DLD1 (cell line): ENCODE results near the gene LYPD1.

Source experiments
- in situ Hi-C: cut with HindIII; loops from 2 replicates; pipeline ENCODE4 v1.10.0; 2017; ENCODE audit warnings: low sequenced_read_pairs

Gene LYPD1

GRCh38 chr2:132638313-132639040, 31.5 kb downstream of the LYPD1 start:
- in situ Hi-C loops = no loop called here

- in situ Hi-C loops = no loop called here
Observed at GRCh38 chr2:132636346-132636745, 33.7 kb downstream of the LYPD1 start.

- in situ Hi-C loops = no loop called here
Observed at GRCh38 chr2:132633635-132634034, 36.4 kb downstream of the LYPD1 start.

DNA sequence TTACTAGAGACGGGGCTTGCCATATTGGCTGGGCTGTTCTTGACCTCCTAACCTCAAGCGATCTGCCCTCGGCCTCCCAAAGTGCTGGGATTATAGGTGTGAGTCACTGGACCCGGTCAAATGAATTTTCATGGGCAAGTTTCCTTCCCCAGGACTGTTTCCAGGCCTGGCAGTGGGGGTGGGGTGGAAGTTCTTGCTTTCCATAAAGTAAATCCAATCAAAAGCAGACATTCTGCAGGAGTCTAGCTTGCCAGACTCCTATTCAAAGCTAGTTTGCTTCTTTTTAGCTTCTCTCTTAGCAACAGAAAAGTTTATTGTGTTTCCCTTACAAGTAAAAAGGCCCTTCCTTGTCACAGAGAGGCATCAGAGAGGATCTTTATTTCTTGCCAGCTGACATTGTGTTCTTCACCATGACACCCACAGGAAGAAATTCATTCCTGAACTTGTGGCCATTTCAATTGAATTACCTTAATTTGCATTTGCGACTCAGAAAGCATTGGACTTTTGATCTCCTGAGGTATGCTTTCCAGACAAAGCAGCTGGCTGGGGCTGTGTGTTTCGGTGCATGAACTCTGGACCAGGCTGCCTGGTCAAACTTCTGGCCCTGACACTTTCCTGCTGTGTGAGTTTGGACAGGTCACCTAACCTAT, 37.9 kb downstream of the LYPD1 start:
- in situ Hi-C loops = no loop called here

DNA sequence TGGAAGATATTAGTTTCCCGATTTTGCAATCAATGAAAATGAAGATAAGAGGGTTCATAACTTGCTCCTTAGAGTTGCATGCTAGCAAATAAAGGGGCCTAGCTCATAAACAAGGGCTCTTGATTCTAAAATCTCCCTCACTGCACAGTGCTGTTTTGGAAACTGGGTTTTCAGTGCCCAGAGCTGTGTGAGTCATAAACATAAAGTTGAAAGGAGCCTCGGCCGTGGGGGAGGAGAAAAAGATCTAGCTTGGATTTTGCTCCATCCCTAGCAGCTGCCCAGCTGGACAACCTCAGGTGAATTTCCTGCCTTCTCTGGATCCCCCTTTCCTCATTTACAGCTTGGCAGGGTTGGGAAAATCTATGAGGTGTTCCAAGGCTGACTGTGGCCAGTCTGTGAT, 42.5 kb downstream of the LYPD1 start:
- in situ Hi-C loops = no loop called here

DNA sequence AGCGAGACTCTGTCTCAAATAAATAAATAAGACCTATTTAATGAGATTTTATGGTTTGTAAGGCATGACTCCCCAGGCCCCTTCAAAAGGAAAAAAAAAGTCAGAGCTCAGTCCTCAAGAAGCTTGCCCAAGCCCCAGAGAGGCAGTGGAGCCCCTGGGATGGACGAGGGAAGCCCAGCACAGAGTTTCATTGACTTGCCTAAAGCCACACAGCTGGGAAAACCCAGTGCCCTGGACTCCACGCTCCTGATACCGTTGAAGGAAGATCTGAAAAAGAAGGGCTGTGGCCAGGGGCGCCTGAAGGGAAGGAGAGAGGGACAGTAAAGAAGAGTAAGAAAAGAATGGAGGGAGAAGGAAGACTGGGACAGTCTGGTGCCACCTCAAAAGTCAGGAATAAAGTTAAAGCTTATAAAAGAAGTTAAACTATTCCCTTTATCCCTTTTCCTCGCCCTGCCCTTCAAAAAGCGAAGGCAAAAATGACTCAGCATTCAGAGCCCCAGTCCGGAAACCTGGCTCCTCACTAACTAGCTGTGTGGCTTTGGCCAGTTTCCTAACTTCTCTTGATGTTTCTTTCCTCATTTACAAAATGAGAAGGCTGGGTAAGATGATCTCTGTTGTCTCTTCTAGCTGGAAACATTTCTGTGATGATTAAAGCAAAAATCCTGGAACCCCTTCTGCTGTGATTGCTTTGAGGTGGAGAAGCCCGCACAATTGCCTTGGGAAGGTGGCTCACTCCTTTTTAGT, 46.7 kb downstream of the LYPD1 start:
- in situ Hi-C loops = no loop called here

- in situ Hi-C loops = no loop called here
Observed at GRCh38 chr2:132621131-132621875, 48.7 kb downstream of the LYPD1 start.

DNA sequence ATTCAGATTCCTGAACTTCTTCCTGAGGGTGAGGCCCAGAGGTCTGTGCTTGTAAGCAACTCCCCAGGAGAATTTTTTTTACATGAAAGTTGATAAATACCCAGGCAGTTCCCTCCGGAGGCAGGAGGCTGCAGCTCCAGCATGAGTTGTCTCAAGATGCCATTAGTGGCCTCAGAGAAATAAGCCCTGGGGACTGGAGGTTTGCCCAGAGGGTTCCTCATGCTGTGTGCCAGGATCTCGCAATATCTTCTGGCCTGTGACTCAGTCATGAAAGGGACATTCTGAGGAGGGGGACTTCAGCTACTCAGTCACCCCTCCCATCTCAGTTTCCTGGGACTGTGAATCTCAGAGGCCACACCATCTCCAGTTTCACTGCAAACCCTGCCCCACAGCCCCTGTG, 49.9 kb downstream of the LYPD1 start:
- in situ Hi-C loops = no loop called here

DNA sequence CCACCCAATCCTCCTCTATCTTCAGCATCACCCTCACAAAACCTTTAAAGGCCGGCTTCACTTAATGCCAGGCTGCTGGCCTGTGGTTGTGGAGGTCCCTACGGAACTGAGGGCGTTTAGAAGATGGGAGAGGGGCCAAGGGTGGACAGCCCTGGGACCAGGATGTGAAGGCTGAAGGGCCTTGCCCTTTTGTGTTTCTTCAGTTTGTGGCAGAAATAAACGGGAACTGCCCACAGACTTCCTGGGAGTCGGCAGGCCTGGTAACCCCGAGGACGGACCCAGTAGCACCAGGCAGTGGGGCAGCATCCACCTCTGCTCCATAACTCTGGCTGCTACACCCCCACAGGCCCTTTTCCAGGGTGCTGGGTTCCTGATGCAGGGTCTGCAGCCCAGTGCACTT, 51.3 kb downstream of the LYPD1 start:
- in situ Hi-C loops = no loop called here

GRCh38 chr2:132617989-132618388, 52.0 kb downstream of the LYPD1 start:
- in situ Hi-C loops = no loop called here

- in situ Hi-C loops = no loop called here
Observed at GRCh38 chr2:132615329-132616085, 54.5 kb downstream of the LYPD1 start.

GRCh38 chr2:132611719-132612118, 58.3 kb downstream of the LYPD1 start:
- in situ Hi-C loops = no loop called here

DNA sequence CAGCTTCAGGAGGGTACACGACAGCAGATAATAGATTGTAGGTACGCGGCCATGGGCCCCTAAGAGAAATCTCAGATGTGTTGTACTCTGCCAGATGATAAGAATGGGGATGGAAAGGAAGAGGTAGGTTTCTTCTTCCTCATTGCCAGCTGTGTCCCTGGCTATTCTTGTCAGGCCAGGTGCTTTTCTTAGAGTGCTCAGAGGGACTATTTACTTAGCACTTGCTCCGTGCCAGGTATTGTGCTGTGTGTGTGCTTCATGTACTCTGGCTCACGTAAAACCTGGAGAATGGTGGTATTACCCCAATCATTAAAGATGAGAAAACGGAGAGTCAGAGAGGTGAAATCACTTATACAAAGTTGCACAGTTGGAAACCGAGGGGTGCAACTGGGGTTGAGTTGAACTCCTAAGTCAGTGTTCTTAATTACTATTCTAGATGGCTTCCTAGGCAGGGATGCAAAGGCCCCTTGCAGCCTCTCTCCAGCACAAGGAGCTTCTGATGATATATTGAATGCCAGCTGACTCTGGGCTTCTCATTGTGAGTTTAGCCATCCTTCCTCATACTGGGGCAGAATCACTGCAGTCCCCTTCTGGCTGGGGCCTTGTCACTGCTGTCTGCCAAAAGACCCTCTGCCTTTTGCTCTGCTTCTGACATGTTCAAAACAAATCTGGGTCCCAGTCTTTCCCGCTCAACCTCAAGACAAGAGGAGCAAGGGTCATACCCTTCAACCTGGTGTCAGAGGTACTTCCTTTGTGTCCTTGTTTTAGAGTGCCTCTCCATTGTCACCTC, 60.7 kb downstream of the LYPD1 start:
- in situ Hi-C loops = no loop called here

- in situ Hi-C loops = no loop called here
Observed at GRCh38 chr2:132608311-132608710, 61.7 kb downstream of the LYPD1 start.

GRCh38 chr2:132607426-132608090, 62.4 kb downstream of the LYPD1 start:
- in situ Hi-C loops = no loop called here

GRCh38 chr2:132606649-132607048, 63.4 kb downstream of the LYPD1 start:
- in situ Hi-C loops = no loop called here

DNA sequence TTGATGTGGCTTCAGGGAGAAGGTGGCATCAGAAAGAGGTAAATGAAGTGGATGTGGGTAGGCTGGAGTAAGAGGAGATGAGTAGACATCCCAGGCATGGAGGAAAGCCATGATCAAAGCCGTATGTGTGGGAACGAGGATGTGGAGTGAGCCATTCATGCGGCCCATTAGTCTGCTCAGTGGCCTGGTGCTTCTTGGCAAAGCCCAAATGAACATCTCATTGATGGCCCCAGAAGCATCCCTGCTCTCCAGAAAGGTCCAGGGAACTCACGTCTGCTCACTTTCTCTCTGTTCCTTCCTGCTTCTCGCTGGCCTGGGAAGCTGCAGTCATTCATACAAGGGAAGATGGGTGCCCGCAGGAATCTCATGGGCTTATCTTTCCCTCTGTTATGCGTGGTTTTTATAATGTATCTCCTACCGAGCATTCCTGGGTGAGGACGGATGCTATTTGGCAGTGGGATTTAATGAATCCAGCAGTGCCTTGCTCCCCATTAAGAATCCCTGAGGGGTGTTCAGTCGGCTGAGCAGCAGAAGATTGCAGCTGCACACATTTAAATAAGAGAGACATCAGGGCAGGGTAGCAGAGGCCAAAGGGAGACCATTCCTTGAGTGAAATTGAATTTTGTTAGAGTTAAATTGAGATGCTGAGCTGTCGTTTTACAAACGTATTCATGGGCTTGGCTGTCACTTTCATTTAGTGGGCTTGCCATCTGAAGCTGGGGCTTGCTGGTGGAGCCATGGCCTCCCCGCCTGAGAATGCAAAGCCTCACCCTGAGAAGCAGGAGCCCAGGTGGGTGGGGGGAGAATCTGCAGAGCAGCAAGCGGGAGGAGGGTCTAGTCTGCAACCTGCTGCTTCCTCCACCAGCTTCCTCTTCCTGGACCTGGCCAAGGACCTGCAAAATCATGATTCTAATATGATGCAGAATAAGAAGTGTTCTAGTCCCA, 64.5 kb downstream of the LYPD1 start:
- in situ Hi-C loops = no loop called here

DNA sequence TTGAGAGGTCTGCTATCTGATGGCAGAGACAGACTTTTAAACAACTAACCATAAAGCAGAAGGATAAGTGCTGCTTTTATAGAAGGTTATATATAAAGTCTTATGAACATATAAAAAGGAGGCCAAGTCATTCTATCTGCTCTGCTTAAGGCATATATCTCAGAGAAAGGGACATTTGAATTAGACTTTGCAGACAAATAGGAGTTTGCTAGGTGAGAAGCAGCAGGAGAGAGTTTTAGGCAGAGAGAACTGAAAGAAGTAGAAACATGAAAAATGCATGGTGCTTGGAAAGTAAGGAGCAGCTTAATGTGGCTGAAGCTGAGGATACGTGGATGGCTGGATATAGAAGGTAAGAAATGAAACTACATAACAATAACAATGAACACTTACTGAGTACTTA, 65.4 kb downstream of the LYPD1 start:
- in situ Hi-C loops = no loop called here
